Right cardiac atrium (tissue), 5 donors: ENCODE data around the gene DENND1A. TPM values are rescaled to one million over a fixed set of nuclear protein-coding genes. Genes with fewer than 3 reads are reported as not detected.

ENCODE experiments used
- ATAC-seq, 2 donors: fragments of 200-7000 bp; cut with Tn5 transposase; one replicate each; pipeline versions ENCODE4 v1.8.0 to v1.9.1; 2020; ENCODE audit warnings: moderate library complexity in 2 of 2, mild to moderate bottlenecking in 1 of 2
- DNase-seq, 3 donors: peaks; one replicate each; pipeline ENCODE4 v3.0.0-alpha.2; 2020
- H3K27ac ChIP-seq: one replicate; pipeline ENCODE4 v1.5.1; 2013; ENCODE audit warnings: mild to moderate bottlenecking, low read length, control low read depth, moderate library complexity
- H3K27me3 ChIP-seq: one replicate; pipeline ENCODE4 v1.6.1; 2013; ENCODE audit not compliant: control insufficient read depth, insufficient read depth
- H3K4me1 ChIP-seq: one replicate; pipeline ENCODE4 v1.6.1; 2013; ENCODE audit warnings: low read length; ENCODE audit not compliant: control insufficient read depth, insufficient read depth
- H3K4me3 ChIP-seq: one replicate; pipeline ENCODE4 v1.5.1; 2013; ENCODE audit warnings: low read length, control low read depth
- H3K9me3 ChIP-seq: one replicate; pipeline ENCODE4 v1.6.1; 2013; ENCODE audit warnings: low read length; ENCODE audit not compliant: control insufficient read depth
- WGBS: extraction: QIAGEN DNeasy Blood & Tissue Kit; methylation state at CpG from one replicate; pipeline ENCODE4 v1.1.7; 2013; 5-methylcytosine and 5-hydroxymethylcytosine counted together
- intact Hi-C, 4 donors: fragments of 100-400 bp; cut with DNase I; formaldehyde crosslinking; loops; one replicate each; pipeline versions ENCODE4 v1.11.0 to v1.14.0; 2022 to 2023
- polyA plus RNA-seq: library from polyadenylated mRNA; stranded (reverse); fragments of 200-250 nt; gene quantifications from one replicate; pipeline ENCODE4 v1.2.3, GENCODE V29; 2013
- total RNA-seq, 4 donors: library from RNA; stranded (reverse); fragmentation: NEBNext Ultra II Directional; extraction: Animal tissue kit (Norgen Biotek cat#: 25700); gene quantifications; one replicate each; pipeline ENCODE4 v1.2.1, GENCODE V29; 2021
- donor health status: healthy with polysubstance abuse.
- donor health status: DM: no; HTN: yes; CAD: no.
- donor health status: DM: no; HTN: no; CAD: no.
- donor health status: DM: no; HTN: yes; CAD: no; lungs with severe emphysema.
- donor health status: DM: yes; HTN: yes; CAD: no.

Gene DENND1A
- total and polyA plus RNA-seq, 5 donors, result 11.4 to 19.3 (median 17.4) TPM

DNA sequence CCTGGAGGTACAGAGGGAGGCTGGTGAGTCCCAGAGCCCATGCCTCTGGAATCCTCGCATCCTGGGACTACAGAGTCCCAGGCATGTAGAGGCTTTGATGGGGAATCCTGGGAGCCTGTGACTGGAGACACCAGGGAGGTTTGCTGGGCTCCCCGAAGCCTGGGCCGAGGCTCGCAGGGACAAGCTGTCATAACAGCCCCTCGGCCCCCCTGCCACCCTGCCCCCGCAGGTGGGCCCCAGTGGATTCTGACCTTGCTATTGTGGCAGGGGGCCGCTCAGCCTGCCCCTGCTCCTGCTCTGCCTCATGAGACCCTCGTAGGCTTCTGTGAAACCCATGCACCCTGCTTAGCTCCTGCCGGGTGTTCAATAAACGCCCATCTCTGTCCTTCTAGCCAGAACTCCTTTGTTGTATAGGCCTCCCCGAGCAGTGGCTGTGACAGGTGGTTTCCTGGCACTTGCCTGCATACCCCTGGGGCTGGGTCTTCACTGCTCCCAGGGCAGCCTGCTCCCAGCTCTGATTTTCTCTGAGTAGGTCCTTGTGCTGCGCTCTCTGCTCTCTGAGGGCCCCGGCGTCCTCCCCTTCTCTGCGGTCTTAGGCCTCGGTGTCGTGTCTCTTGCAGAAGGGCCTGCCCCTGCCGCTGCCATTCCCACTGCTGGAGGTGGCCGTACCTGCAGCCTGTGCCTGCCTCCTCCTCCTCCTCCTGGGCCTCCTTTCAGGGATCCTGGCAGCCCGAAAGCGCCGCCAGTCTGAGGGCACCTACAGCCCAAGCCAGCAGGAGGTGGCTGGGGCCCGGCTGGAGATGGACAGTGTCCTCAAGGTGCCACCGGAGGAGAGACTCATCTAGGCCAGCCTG, 553.5 kb downstream of the DENND1A start:
- Histone ChIP-seq H3K9me3 (no peaks in the 10 kb centered on the region), H3K4me3 (no peak overlapping the region), H3K4me1 (peaks cover 3% of the 10 kb centered on the region), H3K27me3 (no peaks in the 10 kb centered on the region), H3K27ac (no peak overlapping the region)
- WGBS, result 76% methylated on average over 24 of the region's 24 CpGs
- intact Hi-C loops, result no loop called here
- peak in 1 of 3 donors; percentile 49 for DNase-seq
- no peak for ATAC-seq

DNA sequence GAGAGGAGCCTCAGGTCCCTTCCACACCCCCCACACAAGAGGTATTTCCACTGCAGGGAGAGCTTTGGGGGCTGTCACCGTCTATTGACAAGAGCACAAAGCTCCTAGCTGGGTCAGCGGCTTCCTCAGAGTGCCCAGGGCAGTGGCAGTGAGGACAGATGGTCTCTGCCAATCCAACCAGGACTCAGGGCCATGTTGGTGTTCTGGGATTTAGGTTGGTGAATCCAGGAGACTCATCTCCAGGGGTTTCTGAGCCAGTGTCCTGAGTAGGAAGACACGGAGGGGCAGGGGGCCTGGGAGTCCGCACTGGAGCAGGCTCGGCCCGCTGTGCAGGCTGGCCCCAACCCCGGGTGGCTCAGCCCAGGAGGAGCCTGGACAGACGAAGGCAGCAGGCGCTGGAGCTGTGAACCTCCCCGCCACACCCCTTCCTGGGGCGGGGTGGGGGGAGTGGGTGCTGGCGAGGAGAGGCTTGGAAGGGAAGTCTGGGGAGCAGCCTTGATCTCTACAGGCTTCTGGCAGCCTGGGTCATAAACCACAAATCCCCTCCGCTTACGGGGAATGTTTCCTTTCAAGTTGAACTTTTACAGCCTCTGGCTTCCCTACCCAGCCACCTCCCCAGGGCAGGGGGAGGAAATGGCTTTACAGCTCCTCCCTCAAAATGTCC, 554.3 kb downstream of the DENND1A start:
- intact Hi-C loops, result no loop called here
- DNase-seq (peak; percentile 47 to 75 (median 57)), ATAC-seq (peak; percentile 54 to 70)
- Histone ChIP-seq H3K9me3 (no peaks in the 10 kb centered on the region), H3K4me1 (peaks cover 3% of the 10 kb centered on the region), H3K4me3 (no peak overlapping the region), H3K27ac (no peak overlapping the region), H3K27me3 (no peaks in the 10 kb centered on the region)
- WGBS, result 20% methylated on average over 14 of the region's 14 CpGs

DNA sequence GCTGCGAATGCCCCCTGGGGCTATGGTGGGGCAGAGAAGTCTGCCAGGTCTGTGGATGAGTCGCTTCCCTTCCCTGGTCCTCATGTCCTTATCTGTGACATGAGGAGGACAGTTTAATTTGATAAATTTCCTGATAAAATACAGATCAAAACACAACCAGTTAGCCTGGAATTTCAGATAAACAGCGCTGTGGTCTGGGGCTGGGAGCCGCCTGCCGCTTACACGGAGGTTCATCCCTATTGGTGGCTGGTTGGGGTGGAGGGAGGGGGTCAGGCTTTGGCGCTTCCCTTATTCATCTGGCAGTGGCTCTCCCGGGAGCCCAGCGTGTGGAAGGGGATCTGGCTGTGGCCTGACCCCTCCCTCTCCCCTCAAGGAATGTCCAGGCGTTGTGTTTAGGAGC, 556.0 kb downstream of the DENND1A start:
- Histone ChIP-seq H3K27me3 (no peaks in the 10 kb centered on the region), H3K4me3 (no peak overlapping the region), H3K27ac (no peak overlapping the region), H3K4me1 (peaks cover 3% of the 10 kb centered on the region), H3K9me3 (no peaks in the 10 kb centered on the region)
- DNase-seq (peak in 1 of 3 donors; percentile 46), ATAC-seq (no peak)
- intact Hi-C loops, result no loop called here
- 21% methylated on average over 10 of the region's 10 CpGs for WGBS

DNA sequence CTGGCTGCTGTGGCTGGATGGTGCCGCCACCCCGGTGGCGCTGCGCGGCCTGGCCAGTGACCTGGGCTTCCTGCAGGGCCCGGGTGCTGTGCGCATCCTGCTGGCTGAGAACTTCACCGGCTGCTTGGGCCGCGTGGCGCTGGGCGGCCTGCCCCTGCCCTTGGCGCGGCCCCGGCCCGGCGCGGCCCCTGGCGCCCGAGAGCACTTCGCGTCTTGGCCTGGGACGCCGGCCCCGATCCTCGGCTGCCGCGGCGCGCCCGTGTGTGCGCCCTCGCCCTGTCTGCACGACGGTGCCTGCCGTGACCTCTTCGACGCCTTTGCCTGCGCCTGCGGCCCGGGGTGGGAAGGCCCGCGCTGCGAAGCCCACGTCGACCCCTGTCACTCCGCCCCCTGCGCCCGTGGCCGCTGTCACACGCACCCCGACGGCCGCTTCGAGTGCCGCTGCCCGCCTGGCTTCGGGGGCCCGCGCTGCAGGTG, 556.4 kb downstream of the DENND1A start:
- peaks cover 3% of the 10 kb centered on the region for H3K4me1 ChIP-seq
- 7% methylated on average over 60 of the region's 60 CpGs for WGBS
- no peaks in the 10 kb centered on the region for H3K9me3 ChIP-seq
- intact Hi-C loops, result no loop called here
- no peaks in the 10 kb centered on the region for H3K27me3 ChIP-seq
- H3K27ac ChIP-seq, result no peak overlapping the region
- DNase-seq (peak in 1 of 3 donors; percentile 43), ATAC-seq (no peak)
- H3K4me3 ChIP-seq, result no peak overlapping the region

DNA sequence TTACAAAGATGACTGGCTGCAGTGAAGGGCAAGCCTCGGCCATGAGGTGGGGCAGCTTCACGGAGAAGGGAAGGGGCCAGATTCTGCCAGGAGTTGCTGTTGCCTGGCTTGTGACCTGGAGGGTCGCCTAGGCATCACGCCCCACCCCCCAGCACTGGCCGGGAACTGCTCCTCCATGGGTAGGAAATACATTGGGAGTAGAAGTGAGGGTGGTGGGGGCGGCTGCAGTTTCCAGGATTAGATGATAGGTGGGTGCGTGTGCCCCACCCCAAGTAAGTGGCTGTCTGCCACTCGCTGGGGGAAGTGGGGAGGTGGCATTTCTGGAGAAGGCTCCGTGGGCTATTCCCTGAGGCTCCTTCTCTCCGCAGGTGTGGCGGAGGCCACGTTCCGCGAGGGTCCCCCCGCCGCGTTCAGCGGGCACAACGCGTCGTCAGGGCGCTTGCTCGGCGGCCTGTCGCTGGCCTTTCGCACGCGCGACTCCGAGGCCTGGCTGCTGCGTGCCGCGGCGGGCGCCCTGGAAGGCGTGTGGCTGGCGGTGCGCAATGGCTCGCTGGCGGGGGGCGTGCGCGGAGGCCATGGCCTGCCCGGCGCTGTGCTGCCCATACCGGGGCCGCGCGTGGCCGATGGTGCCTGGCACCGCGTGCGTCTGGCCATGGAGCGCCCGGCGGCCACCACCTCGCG, 557.0 kb downstream of the DENND1A start:
- Histone ChIP-seq H3K4me3 (no peak overlapping the region), H3K27me3 (no peaks in the 10 kb centered on the region), H3K27ac (no peak overlapping the region), H3K9me3 (no peaks in the 10 kb centered on the region), H3K4me1 (peaks cover 3% of the 10 kb centered on the region)
- ATAC-seq (no peak), DNase-seq (no peak)
- intact Hi-C loops, result no loop called here
- 25% methylated on average over 58 of the region's 58 CpGs for WGBS

DNA sequence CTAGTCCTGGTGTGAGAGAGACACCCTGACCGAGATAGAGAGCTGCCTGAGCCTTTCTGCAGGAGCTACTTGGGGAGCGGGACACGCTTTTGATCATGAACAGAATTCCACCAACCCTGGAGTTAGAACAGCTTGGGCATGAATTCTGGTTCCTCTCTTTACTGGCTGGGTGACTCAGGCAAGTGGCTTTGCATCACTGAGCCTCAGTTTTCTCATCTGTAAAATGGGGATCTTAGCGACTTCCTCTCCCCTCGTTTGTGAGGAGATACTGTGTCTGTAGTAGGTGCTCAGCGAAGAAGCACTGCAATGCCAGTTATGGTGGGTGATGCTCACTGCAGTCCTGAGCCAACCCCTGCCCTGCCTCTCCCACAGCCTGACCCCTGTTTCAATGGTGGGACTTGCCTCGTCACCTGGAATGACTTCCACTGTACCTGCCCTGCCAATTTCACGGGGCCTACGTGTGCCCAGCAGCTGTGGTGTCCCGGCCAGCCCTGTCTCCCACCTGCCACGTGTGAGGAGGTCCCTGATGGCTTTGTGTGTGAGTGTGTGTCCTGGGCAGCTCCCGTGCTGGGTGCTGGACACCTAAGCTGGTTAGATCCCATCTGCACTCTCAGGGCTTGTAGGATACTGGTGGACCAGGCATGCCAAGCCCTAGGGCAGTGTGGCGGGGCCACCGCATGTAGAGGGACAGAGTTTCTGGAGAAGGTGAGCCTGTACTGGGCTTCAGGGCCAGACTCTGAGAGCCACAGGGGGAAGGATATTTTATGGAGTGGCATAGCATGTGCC, 557.9 kb downstream of the DENND1A start:
- H3K27me3 ChIP-seq, result no peaks in the 10 kb centered on the region
- WGBS, result 81% methylated on average over 14 of the region's 14 CpGs
- intact Hi-C loops, result no loop called here
- ATAC-seq (no peak), DNase-seq (peak; percentile 3 to 28 (median 8))
- peaks cover 3% of the 10 kb centered on the region for H3K4me1 ChIP-seq
- H3K4me3 ChIP-seq, result no peak overlapping the region
- no peak overlapping the region for H3K27ac ChIP-seq
- H3K9me3 ChIP-seq, result no peaks in the 10 kb centered on the region

DNA sequence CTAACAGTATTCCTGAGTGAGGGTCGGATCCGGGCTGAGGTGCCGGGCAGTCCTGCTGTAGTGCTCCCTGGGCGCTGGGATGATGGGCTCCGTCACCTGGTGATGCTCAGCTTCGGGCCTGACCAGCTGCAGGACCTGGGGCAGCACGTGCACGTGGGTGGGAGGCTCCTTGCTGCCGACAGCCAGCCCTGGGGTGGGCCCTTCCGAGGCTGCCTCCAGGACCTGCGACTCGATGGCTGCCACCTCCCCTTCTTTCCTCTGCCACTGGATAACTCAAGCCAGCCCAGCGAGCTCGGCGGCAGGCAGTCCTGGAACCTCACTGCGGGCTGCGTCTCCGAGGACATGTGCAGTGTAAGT, 558.7 kb downstream of the DENND1A start:
- WGBS, result 75% methylated on average over 18 of the region's 18 CpGs
- ATAC-seq (no peak), DNase-seq (peak in 2 of 3 donors; percentile 3 to 18)
- H3K27me3 ChIP-seq, result no peaks in the 10 kb centered on the region
- H3K4me1 ChIP-seq, result peaks cover 3% of the 10 kb centered on the region
- H3K27ac ChIP-seq, result no peak overlapping the region
- intact Hi-C loops, result no loop called here
- H3K4me3 ChIP-seq, result no peak overlapping the region
- no peaks in the 10 kb centered on the region for H3K9me3 ChIP-seq

DNA sequence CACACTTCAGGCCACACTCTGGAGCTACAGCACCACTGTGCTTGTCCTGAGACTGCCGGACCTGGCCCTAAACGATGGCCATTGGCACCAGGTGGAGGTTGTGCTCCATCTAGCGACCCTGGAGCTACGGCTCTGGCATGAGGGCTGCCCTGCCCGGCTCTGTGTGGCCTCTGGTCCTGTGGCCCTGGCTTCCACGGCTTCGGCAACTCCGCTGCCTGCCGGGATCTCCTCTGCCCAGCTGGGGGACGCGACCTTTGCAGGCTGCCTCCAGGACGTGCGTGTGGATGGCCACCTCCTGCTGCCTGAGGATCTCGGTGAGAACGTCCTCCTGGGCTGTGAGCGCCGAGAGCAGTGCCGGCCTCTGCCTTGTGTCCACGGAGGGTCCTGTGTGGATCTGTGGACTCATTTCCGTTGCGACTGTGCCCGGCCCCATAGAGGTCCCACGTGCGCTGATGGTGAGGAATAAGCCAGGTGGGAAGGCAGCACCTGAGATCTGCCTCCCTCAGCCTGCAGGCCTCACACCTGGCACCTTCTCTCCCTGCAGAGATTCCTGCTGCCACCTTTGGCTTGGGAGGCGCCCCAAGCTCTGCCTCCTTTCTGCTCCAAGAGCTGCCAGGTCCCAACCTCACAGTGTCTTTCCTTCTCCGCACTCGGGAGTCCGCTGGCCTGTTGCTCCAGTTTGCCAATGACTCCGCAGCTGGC, 559.2 kb downstream of the DENND1A start:
- 83% methylated on average over 29 of the region's 29 CpGs for WGBS
- Histone ChIP-seq H3K27ac (no peak overlapping the region), H3K9me3 (no peaks in the 10 kb centered on the region), H3K4me1 (peaks cover 3% of the 10 kb centered on the region), H3K27me3 (no peaks in the 10 kb centered on the region), H3K4me3 (no peak overlapping the region)
- intact Hi-C loops, result no loop called here
- ATAC-seq (no peak), DNase-seq (peak in 2 of 3 donors; percentile 27 to 51)

DNA sequence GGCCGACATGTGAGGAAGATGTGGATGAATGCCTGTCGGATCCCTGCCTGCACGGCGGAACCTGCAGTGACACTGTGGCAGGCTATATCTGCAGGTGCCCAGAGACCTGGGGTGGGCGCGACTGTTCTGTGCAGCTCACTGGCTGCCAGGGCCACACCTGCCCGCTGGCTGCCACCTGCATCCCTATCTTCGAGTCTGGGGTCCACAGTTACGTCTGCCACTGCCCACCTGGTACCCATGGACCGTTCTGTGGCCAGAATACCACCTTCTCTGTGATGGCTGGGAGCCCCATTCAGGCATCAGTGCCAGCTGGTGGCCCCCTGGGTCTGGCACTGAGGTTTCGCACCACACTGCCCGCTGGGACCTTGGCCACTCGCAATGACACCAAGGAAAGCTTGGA, 559.8 kb downstream of the DENND1A start:
- intact Hi-C loops, result no loop called here
- 93% methylated on average over 13 of the region's 13 CpGs for WGBS
- peak in 2 of 3 donors; percentile 38 to 45 for DNase-seq
- H3K27ac ChIP-seq, result no peak overlapping the region
- no peaks in the 10 kb centered on the region for H3K27me3 ChIP-seq
- peaks cover 3% of the 10 kb centered on the region for H3K4me1 ChIP-seq
- no peak overlapping the region for H3K4me3 ChIP-seq
- ATAC-seq, result no peak
- H3K9me3 ChIP-seq, result no peaks in the 10 kb centered on the region

DNA sequence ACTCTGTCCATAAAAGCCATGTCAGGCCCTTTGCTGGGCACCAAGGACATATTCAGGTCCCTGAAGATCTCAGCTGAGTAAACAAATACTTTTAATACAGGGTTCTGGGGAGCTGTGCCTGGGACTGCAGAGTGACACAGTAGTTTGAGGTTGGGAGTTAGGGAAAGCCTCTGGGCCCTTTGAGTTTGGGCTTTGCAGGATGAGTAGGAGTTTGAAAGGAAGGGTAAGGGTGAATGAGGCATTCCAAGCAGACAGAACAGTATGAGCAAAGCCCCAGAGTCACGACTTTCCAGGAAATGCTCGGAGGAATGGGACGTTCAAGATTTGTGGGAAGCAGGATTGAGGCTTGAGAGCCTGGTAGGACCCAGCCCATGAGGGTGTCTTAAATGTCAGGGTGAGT, 560.6 kb downstream of the DENND1A start:
- no peaks in the 10 kb centered on the region for H3K9me3 ChIP-seq
- peaks cover 3% of the 10 kb centered on the region for H3K4me1 ChIP-seq
- no peak for ATAC-seq
- 78% methylated on average over 3 of the region's 3 CpGs for WGBS
- H3K4me3 ChIP-seq, result no peak overlapping the region
- intact Hi-C loops, result no loop called here
- DNase-seq, result no peak
- no peaks in the 10 kb centered on the region for H3K27me3 ChIP-seq
- no peak overlapping the region for H3K27ac ChIP-seq
